ENCODE data around the gene LRRN4CL. TPM values are rescaled to one million over a fixed set of nuclear protein-coding genes. Genes with fewer than 3 reads are reported as not detected.

LRRN4CL gene
- total RNA-seq, 4 donors from 2014 or later: 3.7 to 6.4 (median 5.9) TPM

DNA sequence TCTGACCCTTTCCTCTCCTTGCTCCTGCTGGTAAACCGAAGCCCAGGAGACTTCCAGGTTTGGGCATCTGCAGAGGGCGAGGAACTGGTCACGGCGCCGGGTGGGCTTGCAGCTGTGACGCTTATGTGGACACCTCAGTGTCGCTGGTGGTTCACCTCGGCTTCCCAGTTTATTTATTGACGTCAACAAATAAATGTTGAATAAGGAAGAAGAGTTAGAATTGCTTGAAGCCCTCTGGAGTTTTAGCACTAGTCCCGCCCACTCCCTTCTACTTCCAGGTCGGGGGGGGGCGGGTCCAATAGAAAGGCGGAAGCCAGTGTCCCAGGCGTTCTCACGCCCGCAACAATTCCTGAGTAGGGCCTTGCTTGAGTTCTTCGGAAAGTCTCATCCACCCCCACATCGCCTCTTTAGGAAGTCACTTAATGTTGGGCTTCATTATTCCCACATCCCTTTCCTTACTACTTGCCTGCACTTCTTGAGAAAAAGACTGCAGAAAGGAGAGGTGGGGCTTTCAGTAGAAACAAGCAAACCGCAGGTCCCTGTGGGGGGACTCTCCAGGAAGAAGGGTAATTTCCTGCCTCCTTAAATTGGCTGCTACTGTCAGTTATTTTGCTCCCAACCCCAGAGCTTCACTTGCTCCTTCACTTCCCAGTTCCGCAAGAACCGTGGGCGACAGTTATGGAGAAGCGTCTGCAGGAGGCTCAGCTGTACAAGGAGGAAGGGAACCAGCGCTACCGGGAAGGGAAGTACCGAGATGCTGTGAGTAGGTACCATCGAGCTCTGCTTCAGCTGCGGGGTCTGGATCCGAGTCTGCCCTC, 39.0 kb upstream of the LRRN4CL start, which contains the start of gene TTC9C:
Gene TTC9C, plus strand, starts transcription at position 316 of the 818 bp plus-strand sequence. Its CDS starts 363 bp downstream, at position 679.
- peaks cover 42 to 47% of the 10 kb centered on the region in 2 donors for H3K4me1 ChIP-seq
- H3K36me3 ChIP-seq: peaks cover 0 to 15% of the 10 kb centered on the region in 2 donors
- intact Hi-C loops (cut with DNase I; ENCODE audit: low total_unique reads) (loop anchor here (5.0 kb wide), 1 partner anchor 129 kb away; no protein-coding TSS in a partner anchor), in situ Hi-C loops (cut with MboI; ENCODE audit: low sequenced_read_pairs in 4 of 4) (no loop called here)
- ATAC-seq (peak; percentile 63 to 70), DNase-seq (peak; percentile 78 to 85)
- TF ChIP-seq POLR2A (IDR thresholded peaks at IDR 0.05) (peak; percentile 60 to 85), CTCF (IDR thresholded peaks at IDR 0.05 in 4 of 5, conservative IDR thresholded peaks at IDR 0.05 in 1 of 5) (no peak)
- H3K27me3 ChIP-seq: no peaks in the 10 kb centered on the region
- no peaks in the 10 kb centered on the region for H3K9me3 ChIP-seq
- peak within 1 kb of the TSS; percentile 63 to 95 (median 80) for H3K4me3 ChIP-seq
- H3K27ac ChIP-seq: peak within 1 kb of the TSS; percentile 87 to 94 (median 90)

- Histone ChIP-seq H3K36me3 (peaks cover 0 to 16% of the 10 kb centered on the region in 2 donors), H3K9me3 (no peaks in the 10 kb centered on the region), H3K27ac (peak overlapping the region; percentile 87 to 94 (median 90)), H3K27me3 (no peaks in the 10 kb centered on the region), H3K4me3 (peak overlapping the region; percentile 63 to 95 (median 80)), H3K4me1 (peaks cover 44 to 47% of the 10 kb centered on the region in 2 donors)
- peak; percentile 87 to 89 for ATAC-seq
- peak; percentile 89 to 90 for DNase-seq
- TF ChIP-seq CTCF (IDR thresholded peaks at IDR 0.05 in 4 of 5, conservative IDR thresholded peaks at IDR 0.05 in 1 of 5) (no peak), POLR2A (IDR thresholded peaks at IDR 0.05) (no peak)
- in situ Hi-C loops (cut with MboI; ENCODE audit: low sequenced_read_pairs in 4 of 4): no loop called here
- intact Hi-C loops (cut with DNase I; ENCODE audit: low total_unique reads): loop anchor here (1.0 to 5.0 kb wide), 5 partner anchors 19 to 129 kb away; partner anchors contain the start of genes TMEM179B, UBXN1 and ZBTB3
Observed at GRCh38 chr11:62727872-62728170, 38.5 kb upstream of the LRRN4CL start.

DNA sequence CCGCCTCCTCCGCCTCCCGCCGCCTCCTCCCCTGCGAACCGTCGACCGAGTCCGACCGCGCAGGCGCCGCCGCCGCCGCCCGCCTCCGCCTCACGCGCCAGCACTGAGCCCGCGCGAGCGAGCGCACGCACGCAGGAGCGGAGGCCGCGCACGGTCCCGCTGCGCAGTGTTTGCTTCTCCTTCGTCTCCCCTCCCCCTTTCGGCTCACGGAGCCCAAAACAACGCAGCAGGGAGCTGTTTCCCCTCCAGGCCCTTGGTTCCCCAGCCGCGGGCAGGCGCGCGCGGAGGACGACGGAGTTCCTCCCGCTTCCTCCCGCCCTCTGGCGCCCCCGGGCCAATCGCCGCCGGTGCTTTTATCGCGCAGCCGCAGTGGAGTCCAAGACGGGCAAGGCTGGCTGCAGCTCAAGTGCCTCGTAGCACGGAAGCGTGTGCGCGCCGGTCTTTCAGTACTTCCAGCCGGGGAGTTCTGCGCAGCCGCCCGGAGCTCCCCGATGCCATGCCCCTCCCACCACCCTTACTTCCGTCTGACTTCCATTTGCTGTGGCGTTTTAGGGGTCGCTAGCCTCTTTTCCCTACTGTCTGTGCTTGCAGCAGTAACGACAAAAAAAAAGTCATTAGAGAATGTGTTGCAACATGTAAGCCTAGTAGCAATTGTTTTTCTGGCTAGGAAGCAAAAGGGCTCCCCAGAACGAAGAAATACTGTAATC, 38.0 kb upstream of the LRRN4CL start, which contains the start of gene HNRNPUL2:
Gene HNRNPUL2, minus strand, starts transcription at position 293 of the 707 bp plus-strand sequence. CDS start 301 bp downstream, outside the sequence.
- intact Hi-C loops (cut with DNase I; ENCODE audit: low total_unique reads) (loop anchor here (1.0 to 5.0 kb wide), 5 partner anchors 18 to 130 kb away; partner anchors contain the start of genes TMEM179B, UBXN1 and ZBTB3), in situ Hi-C loops (cut with MboI; ENCODE audit: low sequenced_read_pairs in 4 of 4) (no loop called here)
- ATAC-seq (peak; percentile 79 to 81), DNase-seq (peak; percentile 97 to 99)
- Histone ChIP-seq H3K4me1 (peaks cover 44 to 47% of the 10 kb centered on the region in 2 donors), H3K27me3 (no peaks in the 10 kb centered on the region), H3K9me3 (no peaks in the 10 kb centered on the region), H3K27ac (peak within 1 kb of the TSS; percentile 87 to 94 (median 90)), H3K4me3 (peak within 1 kb of the TSS; percentile 63 to 95 (median 80)), H3K36me3 (peaks cover 0 to 17% of the 10 kb centered on the region in 2 donors)
- peak; percentile 93 to 97 for TF ChIP-seq POLR2A (IDR thresholded peaks at IDR 0.05)
- no peak for TF ChIP-seq CTCF (IDR thresholded peaks at IDR 0.05 in 4 of 5, conservative IDR thresholded peaks at IDR 0.05 in 1 of 5)

- peak in 1 of 2 donors; percentile 0 for ATAC-seq
- in situ Hi-C loops (cut with MboI; ENCODE audit: low sequenced_read_pairs in 4 of 4): no loop called here
- no peaks in the 10 kb centered on the region for H3K9me3 ChIP-seq
- peak overlapping the region; percentile 63 to 95 (median 80) for H3K4me3 ChIP-seq
- peaks cover 0 to 22% of the 10 kb centered on the region in 2 donors for H3K36me3 ChIP-seq
- H3K27ac ChIP-seq: peak overlapping the region; percentile 87 to 94 (median 90)
- no peak for TF ChIP-seq POLR2A (IDR thresholded peaks at IDR 0.05)
- no peak for TF ChIP-seq CTCF (IDR thresholded peaks at IDR 0.05 in 4 of 5, conservative IDR thresholded peaks at IDR 0.05 in 1 of 5)
- peaks cover 44 to 47% of the 10 kb centered on the region in 2 donors for H3K4me1 ChIP-seq
- intact Hi-C loops (cut with DNase I; ENCODE audit: low total_unique reads): loop anchor here (1.0 to 5.0 kb wide), 5 partner anchors 18 to 130 kb away; partner anchors contain the start of genes TMEM179B, UBXN1 and ZBTB3
- no peaks in the 10 kb centered on the region for H3K27me3 ChIP-seq
- no peak for DNase-seq
Observed at GRCh38 chr11:62726915-62727164, 37.5 kb upstream of the LRRN4CL start.

Data from gastrocnemius medialis (tissue), 4 donors.